Measurements from ENCODE around the gene DSTYK.

GRCh38 chr1:205150651-205151428 lies 60.7 kb downstream of the DSTYK start:
- no peak for TF ChIP-seq CTCF (IDR thresholded peaks at IDR 0.05; ENCODE audit: insufficient read depth, low read depth, low read length)
- no peak for TF ChIP-seq EZH2 (IDR thresholded peaks at IDR 0.05; ENCODE audit: insufficient read depth, low read length)

Data from astrocyte (in vitro differentiated cells and primary cell).